ENCODE data around the gene SCYGR7.
"Not testable (repeated sequence)": the region's sequence is repeated elsewhere in the genome, so short reads cannot be mapped to it uniquely, and the experiment has no call there.

Gene SCYGR7

GRCh38 chr2:227724394-227725039 is 3.6 kb upstream of the SCYGR7 start, which contains the start of gene SCYGR6:
Gene SCYGR6 (minus strand): TSS chr2:227724757. CDS start chr2:227724757, 0 bp downstream.
- intact Hi-C loops (cut with DNase I; ENCODE audit: low total_unique reads) = no loop called here
- H3K4me3 ChIP-seq = no peak within 1 kb of the TSS
- DNase-seq = no peak

DNA sequence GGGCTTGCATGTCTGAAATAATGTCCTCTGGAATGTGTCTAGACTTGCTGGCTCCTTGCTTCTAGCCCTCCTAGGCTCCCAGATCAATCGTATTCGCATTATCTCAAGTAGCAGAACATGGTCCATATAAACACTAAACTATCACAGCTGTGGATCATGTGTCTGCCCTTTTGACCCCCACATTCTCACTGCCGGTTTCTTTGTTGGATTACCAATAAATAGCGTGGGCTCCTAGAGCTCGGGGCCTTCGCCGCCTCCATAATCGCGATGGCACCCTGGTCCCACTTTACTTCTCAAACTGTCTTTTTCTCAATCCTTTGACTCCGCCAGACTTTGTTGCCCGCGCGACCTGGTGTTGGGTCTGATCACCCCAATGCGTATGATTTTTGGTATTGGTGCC is 11.2 kb downstream of the SCYGR7 start:
- Histone ChIP-seq H3K4me3 (no peak overlapping the region), H3K27ac (no peak overlapping the region), H3K4me1 (no peaks in the 10 kb centered on the region), H3K27me3 (no peaks in the 10 kb centered on the region), H3K9me3 (no peaks in the 10 kb centered on the region), H3K36me3 (no peaks in the 10 kb centered on the region)
- TF ChIP-seq, protein P1, sequence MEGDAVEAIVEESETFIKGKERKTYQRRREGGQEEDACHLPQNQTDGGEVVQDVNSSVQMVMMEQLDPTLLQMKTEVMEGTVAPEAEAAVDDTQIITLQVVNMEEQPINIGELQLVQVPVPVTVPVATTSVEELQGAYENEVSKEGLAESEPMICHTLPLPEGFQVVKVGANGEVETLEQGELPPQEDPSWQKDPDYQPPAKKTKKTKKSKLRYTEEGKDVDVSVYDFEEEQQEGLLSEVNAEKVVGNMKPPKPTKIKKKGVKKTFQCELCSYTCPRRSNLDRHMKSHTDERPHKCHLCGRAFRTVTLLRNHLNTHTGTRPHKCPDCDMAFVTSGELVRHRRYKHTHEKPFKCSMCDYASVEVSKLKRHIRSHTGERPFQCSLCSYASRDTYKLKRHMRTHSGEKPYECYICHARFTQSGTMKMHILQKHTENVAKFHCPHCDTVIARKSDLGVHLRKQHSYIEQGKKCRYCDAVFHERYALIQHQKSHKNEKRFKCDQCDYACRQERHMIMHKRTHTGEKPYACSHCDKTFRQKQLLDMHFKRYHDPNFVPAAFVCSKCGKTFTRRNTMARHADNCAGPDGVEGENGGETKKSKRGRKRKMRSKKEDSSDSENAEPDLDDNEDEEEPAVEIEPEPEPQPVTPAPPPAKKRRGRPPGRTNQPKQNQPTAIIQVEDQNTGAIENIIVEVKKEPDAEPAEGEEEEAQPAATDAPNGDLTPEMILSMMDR (IDR thresholded peaks at IDR 0.05) = no peak
- intact Hi-C loops (cut with DNase I; ENCODE audit: low total_unique reads) = no loop called here
- no peak for DNase-seq

More at GRCh38 chr2:227724394-227725039, 3.6 kb upstream of the SCYGR7 start, which contains the start of gene SCYGR6:
- H3K9me3 ChIP-seq = no peaks in the 10 kb centered on the region
- H3K27me3 ChIP-seq = peaks cover 0 to 7% of the 10 kb centered on the region in 2 donors
- H3K27ac ChIP-seq = no peak within 1 kb of the TSS
- no peaks in the 10 kb centered on the region for H3K4me1 ChIP-seq
- TF ChIP-seq, protein P1 (IDR thresholded peaks at IDR 0.05) = no peak
- H3K36me3 ChIP-seq = no peaks in the 10 kb centered on the region

DNA sequence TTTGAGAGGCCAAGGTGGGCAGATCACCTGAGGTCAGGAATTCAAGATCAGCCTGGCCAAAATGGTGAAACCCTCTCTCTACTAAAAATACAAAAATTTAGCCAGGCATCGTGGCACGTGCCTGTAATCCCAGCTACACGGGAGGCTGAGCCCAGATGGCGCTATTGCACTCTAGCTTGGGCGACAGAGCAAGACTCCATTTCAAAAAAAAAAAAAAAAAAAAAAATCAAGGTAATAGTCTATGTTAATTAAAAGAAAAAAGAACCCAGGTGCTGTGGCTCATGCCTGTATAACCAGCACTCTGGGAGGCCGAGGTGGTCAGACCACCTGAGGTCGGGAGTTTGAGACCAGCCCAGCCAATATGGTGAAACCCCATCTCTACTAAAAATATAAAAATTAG is 12.6 kb downstream of the SCYGR7 start:
- intact Hi-C loops (cut with DNase I; ENCODE audit: low total_unique reads); H3K4me1 ChIP-seq; DNase-seq: not testable (repeated sequence)

GRCh38 chr2:227745594-227745993 is 17.5 kb downstream of the SCYGR7 start, which contains the start of gene SCYGR8:
Gene SCYGR8 (plus strand): TSS chr2:227745894. CDS start chr2:227745894, 0 bp downstream.
- TF ChIP-seq, protein P1 (IDR thresholded peaks at IDR 0.05) = no peak
- no peak within 1 kb of the TSS for H3K27ac ChIP-seq
- H3K4me1 ChIP-seq = no peaks in the 10 kb centered on the region
- no peaks in the 10 kb centered on the region for H3K27me3 ChIP-seq
- no peaks in the 10 kb centered on the region for H3K9me3 ChIP-seq
- no peak within 1 kb of the TSS for H3K4me3 ChIP-seq
- DNase-seq = no peak
- no peaks in the 10 kb centered on the region for H3K36me3 ChIP-seq
- intact Hi-C loops (cut with DNase I; ENCODE audit: low total_unique reads) = no loop called here

More for the DNA sequence above, 12.6 kb downstream of the SCYGR7 start:
- H3K27ac ChIP-seq, H3K4me3 ChIP-seq, H3K36me3 ChIP-seq, H3K27me3 ChIP-seq, H3K9me3 ChIP-seq: not testable (repeated sequence)

- TF ChIP-seq, protein P1 (IDR thresholded peaks at IDR 0.05) = no peak
- Histone ChIP-seq H3K4me3 (no peak overlapping the region), H3K4me1 (no peaks in the 10 kb centered on the region), H3K27me3 (no peaks in the 10 kb centered on the region), H3K36me3 (no peaks in the 10 kb centered on the region), H3K27ac (no peak overlapping the region), H3K9me3 (no peaks in the 10 kb centered on the region)
- DNase-seq = no peak
- intact Hi-C loops (cut with DNase I; ENCODE audit: low total_unique reads) = no loop called here
Measured at GRCh38 chr2:227748079-227748478, 19.9 kb downstream of the SCYGR7 start.

DNA sequence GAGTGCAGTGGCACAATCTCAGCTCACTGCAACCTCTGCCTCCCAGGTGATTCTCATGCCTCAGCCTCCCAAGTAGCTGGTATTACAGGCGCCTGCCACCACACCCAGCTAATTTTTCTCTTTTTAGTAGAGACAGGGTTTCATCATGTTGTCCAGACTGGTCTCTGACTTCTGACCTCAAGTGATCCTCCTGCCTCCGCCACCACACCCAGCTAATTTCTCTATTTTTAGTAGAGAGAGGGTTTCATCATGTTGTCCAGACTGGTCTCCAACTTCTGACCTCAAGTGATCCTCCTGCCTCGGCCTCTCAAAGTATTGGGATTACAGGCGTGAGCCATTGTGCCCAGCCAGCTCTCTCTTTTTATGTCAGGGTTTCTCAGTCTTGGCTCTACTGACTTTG is 28.1 kb downstream of the SCYGR7 start:
- H3K4me1 ChIP-seq; intact Hi-C loops (cut with DNase I; ENCODE audit: low total_unique reads); H3K27ac ChIP-seq; H3K36me3 ChIP-seq; H3K4me3 ChIP-seq; H3K9me3 ChIP-seq; H3K27me3 ChIP-seq: not testable (repeated sequence)
- peak in 1 of 2 donors; percentile 10 for DNase-seq
